Endothelial cell of coronary artery (primary cell): Measurements from ENCODE around the gene RASGRF2. TPM values are rescaled to one million over a fixed set of nuclear protein-coding genes. Genes with fewer than 3 reads are reported as not detected.

Experiments
- total RNA-seq: library from RNA; depleted of rRNA; stranded (reverse); fragments of >200 nt; gene quantifications from 2 replicates; pipeline ENCODE4 v1.2.3, GENCODE V29; 2014

The RASGRF2 gene
- total RNA-seq: 12.4 and 13.6 TPM in 2 replicates

GRCh38 chr5:80959768-80960442 is at the start of gene RASGRF2:
RASGRF2 (plus strand) TSS chr5:80960363; CDS start chr5:80960739, 376 bp downstream.

GRCh38 chr5:81233080-81233634 is 273.0 kb downstream of the RASGRF2 start, which contains the start of gene CKMT2:
CKMT2 (plus strand) TSS chr5:81233322; CDS start chr5:81251133, 17,811 bp downstream.

